ENCODE measurements around the gene CCDC40. TPM values are rescaled to one million over a fixed set of nuclear protein-coding genes. Genes with fewer than 3 reads are reported as not detected.

The CCDC40 gene
- total and polyA plus RNA-seq, 8 donors: 0.61 to 56.2 (median 3.8) TPM

- H3K4me1 ChIP-seq: peaks cover 0 to 7% (median 0%) of the 10 kb centered on the region in 4 donors
- intact Hi-C loops (cut with DNase I; ENCODE audit: low total_unique reads): no loop called here
- no peak for DNase-seq
- H3K27me3 ChIP-seq: no peaks in the 10 kb centered on the region
- TF ChIP-seq, protein P1, sequence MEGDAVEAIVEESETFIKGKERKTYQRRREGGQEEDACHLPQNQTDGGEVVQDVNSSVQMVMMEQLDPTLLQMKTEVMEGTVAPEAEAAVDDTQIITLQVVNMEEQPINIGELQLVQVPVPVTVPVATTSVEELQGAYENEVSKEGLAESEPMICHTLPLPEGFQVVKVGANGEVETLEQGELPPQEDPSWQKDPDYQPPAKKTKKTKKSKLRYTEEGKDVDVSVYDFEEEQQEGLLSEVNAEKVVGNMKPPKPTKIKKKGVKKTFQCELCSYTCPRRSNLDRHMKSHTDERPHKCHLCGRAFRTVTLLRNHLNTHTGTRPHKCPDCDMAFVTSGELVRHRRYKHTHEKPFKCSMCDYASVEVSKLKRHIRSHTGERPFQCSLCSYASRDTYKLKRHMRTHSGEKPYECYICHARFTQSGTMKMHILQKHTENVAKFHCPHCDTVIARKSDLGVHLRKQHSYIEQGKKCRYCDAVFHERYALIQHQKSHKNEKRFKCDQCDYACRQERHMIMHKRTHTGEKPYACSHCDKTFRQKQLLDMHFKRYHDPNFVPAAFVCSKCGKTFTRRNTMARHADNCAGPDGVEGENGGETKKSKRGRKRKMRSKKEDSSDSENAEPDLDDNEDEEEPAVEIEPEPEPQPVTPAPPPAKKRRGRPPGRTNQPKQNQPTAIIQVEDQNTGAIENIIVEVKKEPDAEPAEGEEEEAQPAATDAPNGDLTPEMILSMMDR (IDR thresholded peaks at IDR 0.05): no peak
- TF ChIP-seq POLR2AphosphoS5 (IDR thresholded peaks at IDR 0.05): no peak
- TF ChIP-seq EP300 (IDR thresholded peaks at IDR 0.05): no peak
- TF ChIP-seq POLR2A (IDR thresholded peaks at IDR 0.05): no peak
- no peak overlapping the region for H3K4me3 ChIP-seq
- H3K9me3 ChIP-seq: no peaks in the 10 kb centered on the region
- peaks cover 0 to 16% (median 7%) of the 10 kb centered on the region in 4 donors for H3K36me3 ChIP-seq
- no peak overlapping the region for H3K27ac ChIP-seq
- 90 to 95% (median 93%) methylated on average over 11 of the region's 11 CpGs for WGBS, 5 donors
Measured at GRCh38 chr17:80051681-80052080, 15.2 kb downstream of the CCDC40 start.

DNA sequence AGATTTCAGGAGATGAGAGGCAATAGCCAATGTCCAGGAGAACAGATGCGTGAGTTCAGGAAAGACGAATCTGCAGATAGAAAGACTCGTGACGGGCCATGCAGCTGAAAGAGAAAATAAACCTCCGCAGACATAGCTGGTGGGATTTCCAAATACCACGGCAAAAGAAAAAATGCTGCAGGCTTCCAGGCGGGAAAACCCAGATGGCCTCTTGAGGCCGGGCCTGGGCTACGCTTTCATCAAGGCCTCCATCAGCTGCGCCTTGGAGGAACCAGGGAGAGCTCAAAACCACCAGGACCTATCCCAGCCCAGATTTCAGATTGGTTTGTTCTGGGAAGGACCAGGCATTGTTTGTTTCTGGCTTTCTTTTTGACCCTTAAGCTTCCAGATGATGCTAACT, 16.7 kb downstream of the CCDC40 start:
- WGBS, 5 donors: 74 to 86% (median 84%) methylated on average over 10 of the region's 10 CpGs
- Histone ChIP-seq H3K4me3 (no peak overlapping the region), H3K27me3 (no peaks in the 10 kb centered on the region), H3K36me3 (peaks cover 0 to 17% (median 7%) of the 10 kb centered on the region in 4 donors), H3K27ac (peak overlapping the region in 2 of 5 donors; percentile 11 to 48), H3K4me1 (peaks cover 0 to 7% (median 0%) of the 10 kb centered on the region in 4 donors), H3K9me3 (no peaks in the 10 kb centered on the region)
- TF ChIP-seq, protein P1 (IDR thresholded peaks at IDR 0.05): no peak
- TF ChIP-seq POLR2A (IDR thresholded peaks at IDR 0.05): no peak
- no peak for TF ChIP-seq EP300 (IDR thresholded peaks at IDR 0.05)
- no peak for TF ChIP-seq POLR2AphosphoS5 (IDR thresholded peaks at IDR 0.05)
- intact Hi-C loops (cut with DNase I; ENCODE audit: low total_unique reads): no loop called here
- DNase-seq: peak in 1 of 2 donors; percentile 48

DNA sequence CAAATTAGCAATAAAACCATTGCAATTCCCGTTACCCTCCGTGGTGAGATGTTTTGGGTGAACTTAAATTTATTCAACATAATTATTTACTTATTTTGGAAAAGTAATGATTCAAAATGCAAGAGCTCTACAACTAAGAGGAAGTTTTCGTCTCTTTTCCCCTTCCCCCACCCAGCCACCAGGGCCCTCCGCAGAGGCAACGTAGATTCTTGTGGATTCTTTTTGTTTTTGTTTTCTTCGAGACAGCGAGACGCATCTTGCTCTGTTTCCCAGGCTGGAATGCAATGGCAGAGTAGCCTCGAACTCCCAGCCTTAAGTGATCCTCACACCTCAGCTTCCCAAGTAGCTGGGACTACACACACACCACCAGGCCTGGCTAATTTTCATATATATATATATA, 19.2 kb downstream of the CCDC40 start:
- DNase-seq: no peak
- Histone ChIP-seq H3K4me3 (no peak overlapping the region), H3K27ac (no peak overlapping the region), H3K4me1 (peaks cover 0 to 7% (median 0%) of the 10 kb centered on the region in 4 donors), H3K36me3 (peaks cover 3 to 17% (median 8%) of the 10 kb centered on the region in 4 donors), H3K27me3 (no peaks in the 10 kb centered on the region), H3K9me3 (no peaks in the 10 kb centered on the region)
- intact Hi-C loops (cut with DNase I; ENCODE audit: low total_unique reads): no loop called here
- TF ChIP-seq, protein P1 (IDR thresholded peaks at IDR 0.05): no peak
- TF ChIP-seq POLR2A (IDR thresholded peaks at IDR 0.05): no peak
- no peak for TF ChIP-seq EP300 (IDR thresholded peaks at IDR 0.05)
- TF ChIP-seq POLR2AphosphoS5 (IDR thresholded peaks at IDR 0.05): no peak
- 87 to 93% (median 89%) methylated on average over 9 of the region's 9 CpGs for WGBS, 5 donors

GRCh38 chr17:80058311-80058955, 22.0 kb downstream of the CCDC40 start:
- Histone ChIP-seq H3K4me3 (no peak overlapping the region), H3K27me3 (no peaks in the 10 kb centered on the region), H3K9me3 (no peaks in the 10 kb centered on the region), H3K4me1 (peaks cover 0 to 7% (median 2%) of the 10 kb centered on the region in 4 donors), H3K27ac (no peak overlapping the region), H3K36me3 (peaks cover 3 to 12% (median 6%) of the 10 kb centered on the region in 4 donors)
- intact Hi-C loops (cut with DNase I; ENCODE audit: low total_unique reads): no loop called here
- DNase-seq: no peak
- TF ChIP-seq POLR2AphosphoS5 (IDR thresholded peaks at IDR 0.05) (no peak), POLR2A (IDR thresholded peaks at IDR 0.05) (no peak), EP300 (IDR thresholded peaks at IDR 0.05) (no peak)
- 94 to 95% (median 94%) methylated on average over 27 to 28 of the region's 28 CpGs for WGBS, 5 donors

DNA sequence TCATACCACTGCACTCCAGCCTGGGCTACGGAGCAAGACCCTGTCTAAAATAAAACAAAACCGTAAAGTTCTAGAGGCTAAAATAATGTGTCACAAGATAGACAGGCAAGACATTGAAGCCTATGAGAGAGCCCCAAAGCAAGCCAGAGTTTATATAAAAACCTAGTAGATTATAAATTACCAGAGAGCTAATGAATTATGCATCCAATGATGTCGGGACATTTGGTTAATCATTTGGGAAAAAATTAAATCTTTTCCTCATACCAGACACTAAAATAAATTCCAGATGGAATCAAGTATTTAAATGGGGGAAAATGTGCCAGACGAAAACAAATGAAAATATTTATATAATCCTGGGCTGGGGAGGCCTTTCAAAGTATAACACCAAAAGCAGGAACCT, 24.2 kb downstream of the CCDC40 start:
- intact Hi-C loops (cut with DNase I; ENCODE audit: low total_unique reads): no loop called here
- Histone ChIP-seq H3K36me3 (peaks cover 3 to 12% (median 6%) of the 10 kb centered on the region in 4 donors), H3K27me3 (no peaks in the 10 kb centered on the region), H3K4me3 (no peak overlapping the region), H3K9me3 (no peaks in the 10 kb centered on the region), H3K4me1 (peaks cover 0 to 17% (median 8%) of the 10 kb centered on the region in 4 donors), H3K27ac (no peak overlapping the region)
- WGBS, 5 donors: 59 to 83% (median 69%) methylated on average over 4 of the region's 4 CpGs
- DNase-seq: no peak
- TF ChIP-seq POLR2A (IDR thresholded peaks at IDR 0.05): no peak
- no peak for TF ChIP-seq POLR2AphosphoS5 (IDR thresholded peaks at IDR 0.05)
- TF ChIP-seq, protein P1 (IDR thresholded peaks at IDR 0.05): no peak
- TF ChIP-seq EP300 (IDR thresholded peaks at IDR 0.05): no peak

Measured in stomach (tissue), 9 donors.